Stomach (tissue), 9 donors: ENCODE data around the gene PHLPP2. TPM values are rescaled to one million over a fixed set of nuclear protein-coding genes. Genes with fewer than 3 reads are reported as not detected.

Experiments used
- DNase-seq, 2 donors: peaks; one replicate each; pipeline versions ENCODE4 v3.0.0 to v3.0.0-alpha.2; 2013 to 2019
- H3K27ac ChIP-seq, 5 donors: fragments of 200-600 bp in 4 of 5; sonication (generic) in 4 of 5; one replicate each; pipeline ENCODE4 v1.5.1; 2013 to 2019; ENCODE audit warnings: mild to moderate bottlenecking in 1 of 5, moderate library complexity in 1 of 5
- H3K27me3 ChIP-seq, 3 donors: fragments of 200-600 bp; sonication (generic); one replicate each; pipeline ENCODE4 v1.5.1; 2017 to 2019; ENCODE audit warnings: mixed run types in 1 of 3
- H3K36me3 ChIP-seq, 4 donors: fragments of 200-600 bp; sonication (generic); 1 replicate in 3 of 4; 2 replicates in 1 of 4; pipeline ENCODE4 v1.5.1; 2016 to 2019
- H3K4me1 ChIP-seq, 4 donors: fragments of 200-600 bp; sonication (generic); one replicate each; pipeline ENCODE4 v1.5.1; 2016 to 2019
- H3K4me3 ChIP-seq, 4 donors: fragments of 200-600 bp; sonication (generic) in 3 of 4; one replicate each; pipeline ENCODE4 v1.5.1; 2016 to 2019; ENCODE audit warnings: mild to moderate bottlenecking in 1 of 4
- H3K9me3 ChIP-seq, 4 donors: fragments of 200-600 bp; sonication (generic); one replicate each; pipeline ENCODE4 v1.5.1; 2016 to 2019
- CTCF ChIP-seq, 7 experiments: fragments of 450-650 bp in 4 of 7; fragments of 200-600 bp in 3 of 7; sonication (generic) in 3 of 7; IDR thresholded peaks; one replicate each; pipeline ENCODE4 v1.5.1; 2016 to 2019; ENCODE audit warnings: antibody characterized with exemption in 7 of 7, control low read depth in 2 of 7, mild to moderate bottlenecking in 1 of 7
- EP300 ChIP-seq: sonication (generic); formaldehyde crosslinking; IDR thresholded peaks from one replicate; pipeline ENCODE4 v1.6.1; 2017; ENCODE audit warnings: antibody characterized with exemption
- POLR2A ChIP-seq, 4 donors: fragments of 450-650 bp; IDR thresholded peaks; one replicate each; pipeline ENCODE4 v1.6.1; 2016; ENCODE audit warnings: antibody characterized with exemption in 4 of 4, control low read depth in 2 of 4, mild to moderate bottlenecking in 1 of 4, moderate library complexity in 1 of 4
- POLR2AphosphoS5 ChIP-seq, 3 donors: sonication (generic); formaldehyde crosslinking; IDR thresholded peaks; one replicate each; pipeline ENCODE4 v1.6.1; 2016; ENCODE audit warnings: antibody characterized with exemption in 3 of 3
- WGBS, 5 donors: extraction: QIAGEN DNeasy Blood & Tissue Kit in 3 of 5; methylation state at CpG; one replicate each; pipeline versions ENCODE4 v1.1.5 to v1.1.7; 2013 to 2018; 5-methylcytosine and 5-hydroxymethylcytosine counted together
- intact Hi-C: fragments of 100-400 bp; cut with DNase I; formaldehyde crosslinking; loops from one replicate; pipeline ENCODE4 v1.15.1; 2023; ENCODE audit warnings: low total_unique reads
- polyA plus RNA-seq, 3 donors: library from polyadenylated mRNA; stranded (reverse); fragments of 200-250 nt; gene quantifications; one replicate each; pipeline ENCODE4 v1.2.3, GENCODE V29; 2013
- total RNA-seq, 5 donors: library from RNA; depleted of rRNA; stranded (reverse); fragments of >200 nt; gene quantifications; one replicate each; pipeline versions ENCODE4 v1.1.0 to v1.2.3, GENCODE V29; 2014 to 2016
- donor health status: healthy with polysubstance abuse.
- donor health status: Bipolar disorder and iron deficiency.
- donor health status: healthy.

The PHLPP2 gene
- total and polyA plus RNA-seq, 8 donors, result 0.76 to 10.1 (median 3.6) TPM

- Histone ChIP-seq H3K27me3 (no peaks in the 10 kb centered on the region), H3K27ac (no peak overlapping the region), H3K4me1 (no peaks in the 10 kb centered on the region), H3K9me3 (no peaks in the 10 kb centered on the region), H3K36me3 (peaks cover 9 to 74% (median 40%) of the 10 kb centered on the region in 4 donors), H3K4me3 (no peak overlapping the region)
- DNase-seq, result peak in 1 of 2 donors; percentile 47
- TF ChIP-seq EP300 (no peak), CTCF (IDR thresholded peaks at IDR 0.05) (peak in 1 of 7 experiments; percentile 27)
- WGBS, 5 donors, result 69 to 80% (median 73%) methylated on average over 4 of the region's 4 CpGs
- intact Hi-C loops, result no loop called here
Observed at GRCh38 chr16:71645450-71645849, 79.1 kb downstream of the PHLPP2 start.

- DNase-seq, result peak in 1 of 2 donors; percentile 30
- intact Hi-C loops, result no loop called here
- H3K4me1 ChIP-seq, result no peaks in the 10 kb centered on the region
- no peak for TF ChIP-seq POLR2A (IDR thresholded peaks at IDR 0.05)
- WGBS, 5 donors, result 54 to 80% (median 72%) methylated on average over 3 of the region's 3 CpGs
- no peaks in the 10 kb centered on the region for H3K27me3 ChIP-seq
- H3K4me3 ChIP-seq, result no peak overlapping the region
- peaks cover 0 to 35% (median 7%) of the 10 kb centered on the region in 4 donors for H3K36me3 ChIP-seq
- H3K9me3 ChIP-seq, result no peaks in the 10 kb centered on the region
- no peak overlapping the region for H3K27ac ChIP-seq
Observed at GRCh38 chr16:71637398-71637797, 87.1 kb downstream of the PHLPP2 start.

GRCh38 chr16:71635632-71636031 lies 88.9 kb downstream of the PHLPP2 start:
- Histone ChIP-seq H3K4me1 (no peaks in the 10 kb centered on the region), H3K4me3 (no peak overlapping the region), H3K36me3 (peaks cover 0 to 27% (median 6%) of the 10 kb centered on the region in 4 donors), H3K27me3 (no peaks in the 10 kb centered on the region), H3K27ac (no peak overlapping the region), H3K9me3 (no peaks in the 10 kb centered on the region)
- TF ChIP-seq CTCF (IDR thresholded peaks at IDR 0.05), result no peak
- TF ChIP-seq POLR2AphosphoS5 (IDR thresholded peaks at IDR 0.05), result no peak
- no peak for TF ChIP-seq POLR2A (IDR thresholded peaks at IDR 0.05)
- TF ChIP-seq EP300, result no peak
- WGBS, 5 donors, result 49 to 61% (median 55%) methylated on average over 2 of the region's 2 CpGs
- no peak for DNase-seq
- intact Hi-C loops, result no loop called here

- no peak overlapping the region for H3K27ac ChIP-seq
- intact Hi-C loops, result no loop called here
Observed at GRCh38 chr16:71631776-71632175, 92.7 kb downstream of the PHLPP2 start.

More at GRCh38 chr16:71631776-71632175, 92.7 kb downstream of the PHLPP2 start:
- Histone ChIP-seq H3K36me3 (peaks cover 0 to 5% (median 2%) of the 10 kb centered on the region in 4 donors), H3K9me3 (no peaks in the 10 kb centered on the region), H3K4me1 (peaks cover 3 to 14% (median 7%) of the 10 kb centered on the region in 4 donors), H3K27me3 (peaks cover 0 to 15% (median 5%) of the 10 kb centered on the region in 3 donors), H3K4me3 (no peak overlapping the region)
- WGBS, 5 donors, result 51 to 65% (median 52%) methylated on average over 4 of the region's 4 CpGs
- TF ChIP-seq POLR2AphosphoS5 (IDR thresholded peaks at IDR 0.05) (no peak), EP300 (no peak), POLR2A (IDR thresholded peaks at IDR 0.05) (no peak), CTCF (IDR thresholded peaks at IDR 0.05) (no peak)
- no peak for DNase-seq
